Right ventricle myocardium superior (tissue), 1 donor: ENCODE results near the gene CAMK1. TPM values are rescaled to one million over a fixed set of nuclear protein-coding genes. Genes with fewer than 3 reads are reported as not detected.

Source experiments
- ATAC-seq: fragments of 200-7000 bp; cut with Tn5 transposase; one replicate; pipeline ENCODE4 v1.9.1; 2020; ENCODE audit warnings: mild to moderate bottlenecking; ENCODE audit not compliant: poor library complexity
- DNase-seq: peaks from one replicate; pipeline ENCODE4 v3.0.0-alpha.2; 2020
- intact Hi-C: fragments of 100-400 bp; cut with DNase I; formaldehyde crosslinking; loops from one replicate; pipeline ENCODE4 v1.11.2; 2022
- long read RNA-seq: library from polyadenylated mRNA; unstranded; transcript quantifications from one replicate; pipeline ENCODE4 v2.0.0, GENCODE V29; 2021
- total RNA-seq: library from RNA; stranded (reverse); fragmentation: NEBNext Ultra II Directional; extraction: Animal tissue kit (Norgen Biotek cat#: 25700); gene quantifications from one replicate; pipeline ENCODE4 v1.2.1, GENCODE V29; 2021
- donor health status: DM: no; HTN: yes; CAD: no; lungs with severe emphysema.

CAMK1 gene
- 12.4 TPM for total RNA-seq
- long read RNA-seq, transcript CAMK1-201 (12 exons, 1,488 nt) = major isoform, 12 of 20 reads
- long read RNA-seq, partial matches to known transcripts = 1 of 20 reads
- long read RNA-seq, other reads (novel, unspliced or antisense) = 7 of 20 reads

DNA sequence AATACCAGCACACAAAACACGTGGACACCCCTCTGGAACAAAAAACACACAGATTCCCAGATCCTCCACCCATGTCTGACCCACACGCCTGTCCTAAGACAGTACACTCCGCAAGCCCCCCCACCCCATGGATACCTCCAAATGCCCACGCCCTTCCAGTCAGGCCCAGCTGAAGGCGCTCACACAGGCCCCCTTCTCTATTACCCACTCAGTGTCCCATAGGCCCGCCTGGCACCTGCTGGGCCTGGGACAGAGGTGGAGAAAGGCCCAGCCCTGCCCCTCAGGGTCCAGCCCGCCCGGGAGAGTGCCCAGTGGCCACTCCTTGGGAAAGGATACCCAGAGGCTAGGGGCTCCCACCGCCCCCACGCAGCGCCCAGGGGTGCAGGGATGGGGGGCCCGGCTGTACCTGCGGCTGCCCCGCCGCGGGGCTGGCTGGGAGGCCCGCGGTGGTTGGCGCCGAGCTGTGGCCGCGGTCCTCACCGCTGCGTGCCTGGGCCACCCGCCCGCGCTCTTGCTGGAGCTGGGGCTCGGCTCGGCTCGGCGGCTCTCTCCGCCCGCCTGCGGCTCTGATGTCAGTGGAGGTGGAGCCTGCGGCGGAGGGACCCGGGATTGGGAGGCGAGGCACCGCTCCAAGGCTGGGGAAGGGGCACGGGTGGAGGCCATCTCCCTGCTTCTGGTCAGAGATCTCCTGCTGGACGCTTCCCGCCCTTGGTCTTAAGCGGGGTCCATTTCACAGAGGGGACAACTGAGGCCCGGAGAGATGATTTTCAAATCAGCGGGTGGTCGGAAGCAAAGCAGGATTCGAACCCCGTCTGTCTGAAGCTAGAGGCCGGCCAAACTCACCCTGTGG is at the start of gene CAMK1:
TSS of gene CAMK1 (minus strand) at position 522 of the 850 bp plus-strand sequence. CDS start 2,198 bp downstream, outside the sequence.
- peak; percentile 92 for DNase-seq
- intact Hi-C loops = no loop called here
- ATAC-seq = peak; percentile 97

DNA sequence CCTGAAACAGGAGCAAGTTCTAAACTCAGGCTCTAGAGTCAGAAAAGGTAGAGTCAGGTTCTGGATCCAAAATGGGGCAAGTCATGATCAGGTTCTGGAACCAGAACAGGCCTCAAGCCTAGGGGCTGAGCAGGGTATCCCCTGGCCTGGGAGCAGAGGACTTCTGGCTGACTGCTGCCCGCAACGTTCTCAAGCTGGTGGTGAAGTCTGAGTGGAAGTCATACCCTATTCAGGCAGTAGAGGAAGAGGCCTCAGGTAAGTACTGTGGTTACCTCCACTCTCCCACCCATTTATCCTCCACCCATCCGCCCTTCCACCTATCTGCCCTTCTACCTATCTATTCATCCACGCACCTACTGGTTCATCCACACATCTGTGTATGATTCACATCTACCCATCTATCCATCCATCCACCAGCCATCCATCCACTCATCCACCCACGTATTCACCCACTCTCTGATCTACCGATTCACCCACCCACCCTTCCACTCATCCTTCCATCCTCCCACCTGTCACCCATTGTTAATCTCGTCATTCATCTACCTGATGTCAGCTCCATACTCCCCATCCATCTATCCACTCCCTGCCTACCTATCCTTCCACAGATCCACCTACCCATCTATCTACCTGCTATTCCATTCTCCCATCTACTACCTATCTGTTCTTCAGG is 49.1 kb upstream of the CAMK1 start:
- no peak for DNase-seq
- ATAC-seq = no peak
- intact Hi-C loops = no loop called here

GRCh38 chr3:9817436-9817835 is 47.7 kb upstream of the CAMK1 start:
- no peak for DNase-seq
- no peak for ATAC-seq
- intact Hi-C loops = no loop called here

DNA sequence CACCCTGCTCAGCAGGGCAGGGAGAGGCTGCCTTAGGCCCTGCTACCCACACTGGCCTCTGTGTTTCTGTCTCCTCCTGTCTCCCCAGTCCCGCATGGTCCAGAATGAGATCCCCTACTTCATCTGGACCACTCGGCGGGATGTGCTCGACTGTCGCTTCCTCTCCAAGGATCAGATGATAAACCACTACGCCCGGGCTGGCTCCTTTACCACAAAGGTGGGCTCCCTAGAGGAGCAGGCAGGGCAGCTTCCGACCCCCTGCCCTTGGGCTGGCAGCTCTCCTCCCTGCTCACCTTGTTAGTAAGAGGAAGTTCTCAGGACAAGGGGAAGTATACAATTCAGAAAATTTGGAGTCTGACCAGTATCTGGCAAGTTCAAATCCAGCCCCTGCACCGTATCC is 46.2 kb upstream of the CAMK1 start:
- ATAC-seq (no peak), DNase-seq (no peak)
- intact Hi-C loops = no loop called here

GRCh38 chr3:9812870-9813483 is 43.2 kb upstream of the CAMK1 start:
- ATAC-seq (no peak), DNase-seq (no peak)
- intact Hi-C loops = no loop called here

- intact Hi-C loops = no loop called here
- no peak for DNase-seq
- ATAC-seq = no peak
Measured at GRCh38 chr3:9810846-9811245, 41.1 kb upstream of the CAMK1 start.

DNA sequence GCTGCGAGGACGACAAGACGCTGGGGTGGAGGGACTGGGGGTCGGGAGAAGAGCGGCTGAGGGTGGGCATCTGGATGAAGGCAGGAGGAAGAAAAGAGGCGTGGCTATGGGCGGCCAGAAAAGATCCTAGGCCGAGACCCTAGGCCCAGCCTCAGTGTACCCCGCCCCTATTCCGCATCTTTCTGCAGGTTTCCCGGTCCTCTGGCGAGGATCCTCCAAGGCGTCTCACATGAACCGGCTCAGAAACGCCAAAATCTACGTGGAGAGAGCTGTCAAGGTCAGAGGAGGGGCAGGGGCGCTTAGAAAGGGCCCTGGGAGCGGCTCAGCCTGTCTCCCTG is 40.7 kb upstream of the CAMK1 start:
- DNase-seq (no peak), ATAC-seq (no peak)
- intact Hi-C loops = no loop called here

DNA sequence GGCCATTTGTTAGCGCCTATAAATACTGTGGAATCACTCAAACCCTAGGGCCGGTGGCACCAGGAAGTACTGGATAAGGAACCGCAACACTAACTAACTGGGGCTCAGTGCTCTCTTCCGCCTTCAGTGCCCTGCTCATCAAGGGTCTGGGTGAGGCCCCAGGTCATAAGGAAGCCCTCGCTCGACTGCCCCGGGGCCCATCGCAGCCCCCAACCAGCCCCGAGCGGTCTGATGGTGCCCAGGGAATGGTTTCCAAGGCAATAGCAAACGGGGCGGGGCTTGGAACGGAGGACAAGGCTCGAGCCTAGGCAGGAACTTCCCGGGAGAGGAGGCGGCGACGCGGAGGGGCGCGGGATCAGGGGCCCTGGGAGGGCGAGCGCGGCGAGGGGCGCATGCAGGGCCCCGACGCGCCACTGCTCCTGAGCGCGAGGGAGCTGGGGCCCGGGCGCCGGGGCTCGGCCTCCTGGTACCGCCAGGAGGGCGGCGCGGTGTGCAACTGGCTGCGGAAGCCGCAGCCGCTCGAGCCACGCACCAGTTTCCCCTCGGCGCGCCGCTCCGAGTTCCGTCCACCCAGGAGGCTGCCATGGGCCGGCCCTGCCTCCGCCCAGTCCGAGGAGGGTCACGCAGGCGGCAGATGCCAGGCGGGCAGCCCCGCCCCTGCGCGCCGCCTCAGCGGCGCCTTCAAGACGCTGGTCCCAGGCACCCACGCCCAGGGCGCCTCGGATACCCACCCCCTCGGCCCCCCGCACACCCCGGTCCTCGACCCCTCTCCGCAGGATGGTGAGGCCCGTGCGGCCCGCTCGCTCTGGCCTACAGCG is 40.1 kb upstream of the CAMK1 start, which contains the start of gene TTLL3:
TSS of gene TTLL3 (plus strand) at position 648 of the 818 bp plus-strand sequence. CDS start 400 bp downstream, outside the sequence.
- intact Hi-C loops = no loop called here
- DNase-seq (peak; percentile 89), ATAC-seq (peak; percentile 89)

DNA sequence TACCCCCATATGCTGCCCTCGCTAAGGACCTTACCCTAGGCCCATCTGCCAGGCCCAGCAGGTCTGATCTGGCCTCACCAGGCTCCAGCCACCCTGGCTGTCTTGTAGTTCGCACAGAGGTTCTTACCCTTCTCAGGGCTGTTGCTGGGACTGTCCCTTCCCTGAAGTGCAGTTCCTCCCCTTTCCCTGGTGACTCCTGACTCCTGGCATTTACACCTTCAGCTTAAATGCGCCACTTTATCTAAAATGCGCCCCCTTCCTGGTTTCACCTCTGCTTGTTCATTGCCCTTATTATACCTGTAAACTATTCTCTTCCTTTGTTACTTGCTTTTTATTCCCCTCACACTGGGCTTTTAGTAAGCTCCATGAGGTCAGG is 39.5 kb upstream of the CAMK1 start:
- DNase-seq (no peak), ATAC-seq (no peak)
- intact Hi-C loops = no loop called here

GRCh38 chr3:9808345-9809037 is 38.7 kb upstream of the CAMK1 start:
- intact Hi-C loops = no loop called here
- ATAC-seq (no peak), DNase-seq (no peak)

- intact Hi-C loops = no loop called here
- DNase-seq = no peak
- ATAC-seq = no peak
Measured at GRCh38 chr3:9807981-9808344, 38.2 kb upstream of the CAMK1 start.

DNA sequence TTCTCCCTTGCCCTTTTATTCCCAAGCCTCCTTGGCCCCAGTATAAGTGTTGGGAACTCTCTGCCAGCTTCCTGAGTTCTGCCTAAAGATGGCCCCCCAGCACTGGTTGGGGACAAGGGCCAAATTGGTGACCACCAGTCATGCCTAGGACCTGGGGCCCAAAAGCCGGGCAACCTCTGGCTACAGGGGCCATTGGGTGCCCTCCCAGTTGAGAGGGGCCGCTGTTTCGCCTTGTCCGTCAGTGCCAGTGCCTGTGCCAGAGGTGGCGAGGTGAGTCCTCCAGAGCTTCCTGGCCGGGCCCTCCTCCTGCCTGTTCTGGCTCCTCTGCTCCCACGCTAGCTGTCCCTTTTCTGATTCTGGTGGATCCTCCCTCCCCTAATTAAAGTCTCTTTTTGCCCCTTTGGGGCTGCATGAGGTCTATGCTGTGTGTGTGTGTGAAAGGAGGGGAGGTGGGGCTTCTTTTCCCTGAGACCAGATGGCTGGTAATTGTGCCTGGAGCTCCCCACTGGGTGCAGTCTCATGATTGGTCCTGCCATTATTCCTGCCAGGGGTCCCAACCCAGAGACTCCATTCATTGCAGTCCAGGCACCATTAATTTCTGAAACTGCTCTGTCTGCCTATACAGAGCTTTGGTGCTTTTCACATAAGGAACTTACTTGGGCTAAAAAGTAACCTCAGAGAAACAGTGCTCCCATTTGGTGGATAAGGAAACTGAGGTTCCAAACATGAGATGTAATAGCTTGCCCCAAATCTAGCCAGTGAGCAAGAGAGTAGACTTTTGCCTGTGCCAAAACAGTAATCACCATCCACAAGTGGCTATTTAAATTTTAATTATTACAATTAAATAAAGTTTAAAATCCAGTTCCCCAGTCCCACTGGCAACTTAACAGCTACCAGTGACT is 37.2 kb upstream of the CAMK1 start:
- ATAC-seq (no peak), DNase-seq (no peak)
- intact Hi-C loops = no loop called here

DNA sequence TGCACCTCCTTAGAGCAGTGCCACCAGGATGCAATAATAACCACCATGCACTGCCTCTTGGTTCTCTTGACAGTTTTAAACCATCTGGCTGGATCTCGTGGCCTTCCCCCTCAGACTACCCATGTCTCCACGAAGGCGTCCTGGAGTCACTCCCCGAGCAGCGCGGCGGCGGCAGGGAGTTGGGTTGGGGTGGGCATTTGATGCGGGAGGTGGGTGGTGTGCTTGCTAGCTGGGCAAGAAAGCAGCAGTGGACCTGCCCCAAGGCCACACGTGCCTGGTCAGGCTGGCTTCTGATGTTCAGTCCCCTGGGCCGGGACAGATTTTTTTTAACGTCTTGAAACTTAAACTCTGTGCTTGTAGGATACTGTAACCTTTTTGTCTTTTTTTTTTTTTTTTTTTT is 36.4 kb upstream of the CAMK1 start:
- ATAC-seq = no peak
- DNase-seq = no peak
- intact Hi-C loops = no loop called here

GRCh38 chr3:9804996-9805395 is 35.2 kb upstream of the CAMK1 start:
- intact Hi-C loops = no loop called here
- no peak for DNase-seq
- ATAC-seq = no peak

DNA sequence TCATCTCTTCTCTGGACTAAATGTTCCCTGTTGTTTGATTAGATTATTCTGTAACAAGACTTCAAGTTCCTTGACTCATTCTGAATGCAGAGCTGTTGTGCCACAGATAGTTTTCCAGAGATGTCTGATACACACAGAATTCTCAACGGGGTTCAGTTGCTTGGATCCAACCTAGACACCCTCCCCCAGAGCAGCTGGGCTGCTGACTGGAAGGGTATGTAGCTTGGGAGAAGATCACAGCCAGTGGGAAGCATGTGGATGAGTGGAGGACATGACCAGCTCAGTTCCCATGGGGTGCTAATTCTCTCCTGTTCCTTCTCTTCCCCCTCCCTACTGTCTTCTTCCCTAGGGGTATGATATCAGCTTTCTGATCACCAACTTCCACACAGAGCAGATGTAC is 33.7 kb upstream of the CAMK1 start:
- peak; percentile 17 for ATAC-seq
- DNase-seq = no peak

GRCh38 chr3:9800529-9800928 is 30.8 kb upstream of the CAMK1 start:
- DNase-seq (no peak), ATAC-seq (no peak)
- intact Hi-C loops = no loop called here

More for the DNA sequence above, 33.7 kb upstream of the CAMK1 start:
- intact Hi-C loops = no loop called here

DNA sequence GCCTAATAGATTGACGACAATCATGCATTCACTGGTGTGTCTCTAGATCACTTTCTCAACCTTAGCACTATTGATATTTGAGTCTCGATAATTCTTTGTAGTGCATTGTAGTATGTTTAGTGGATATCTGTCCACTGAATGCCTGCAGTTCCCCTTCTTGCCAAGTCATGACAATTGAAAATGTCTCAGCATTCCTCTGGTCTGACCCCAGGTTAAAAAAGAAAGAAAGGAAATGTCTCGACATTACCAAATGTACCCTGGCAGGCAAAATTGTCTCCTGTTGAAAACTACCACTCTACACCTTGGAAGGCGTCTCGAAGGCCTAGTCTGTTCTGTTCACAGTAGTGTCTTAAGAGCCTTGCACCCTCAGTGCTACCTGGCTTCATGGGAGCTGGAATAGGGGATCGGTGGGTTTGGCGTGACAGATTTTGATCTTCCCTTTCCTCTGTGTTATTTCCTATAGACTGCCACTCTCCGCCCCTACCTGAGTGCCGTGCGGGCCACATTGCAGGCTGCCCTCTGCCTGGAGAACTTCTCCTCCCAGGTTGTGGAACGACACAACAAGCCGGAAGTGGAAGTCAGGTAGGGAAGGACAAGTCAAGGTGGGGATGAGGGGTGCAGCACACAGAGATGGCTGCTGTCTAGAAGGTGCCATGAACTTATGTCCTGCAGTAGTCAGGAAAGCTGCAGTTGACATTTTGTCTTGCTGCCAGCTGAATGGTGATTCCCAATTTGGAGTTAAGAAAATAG is 27.6 kb upstream of the CAMK1 start:
- intact Hi-C loops = no loop called here
- DNase-seq (no peak), ATAC-seq (no peak)
